Skeletal muscle satellite cell (primary cell): ENCODE measurements around the gene MYRIP.

Experiments
- H3K27me3 ChIP-seq: 2 replicates; pipeline ENCODE4 v1.7.0; 2013; ENCODE audit warnings: low read length; ENCODE audit not compliant: control insufficient read depth, insufficient read depth
- H3K36me3 ChIP-seq: 2 replicates; pipeline ENCODE4 v1.7.0; 2013; ENCODE audit warnings: mild to moderate bottlenecking, control low read depth, low read length; ENCODE audit not compliant: insufficient read depth
- H3K4me1 ChIP-seq: 2 replicates; pipeline ENCODE4 v1.7.0; 2013; ENCODE audit warnings: low read length; ENCODE audit not compliant: control insufficient read depth, insufficient read depth
- H3K4me2 ChIP-seq: 2 replicates; pipeline ENCODE4 v1.7.0; 2013; ENCODE audit warnings: mild to moderate bottlenecking, low read length
- H3K4me3 ChIP-seq: 2 replicates; pipeline ENCODE4 v1.7.0; 2013; ENCODE audit warnings: low read length
- H3K9ac ChIP-seq: 2 replicates; pipeline ENCODE4 v1.7.0; 2013; ENCODE audit warnings: mild to moderate bottlenecking, low read depth, low read length, moderate library complexity
- H3K9me3 ChIP-seq: replicated peaks from 2 replicates; pipeline ENCODE4 v1.7.0; 2013; ENCODE audit warnings: mild to moderate bottlenecking, control low read depth, low read length

The MYRIP gene

DNA sequence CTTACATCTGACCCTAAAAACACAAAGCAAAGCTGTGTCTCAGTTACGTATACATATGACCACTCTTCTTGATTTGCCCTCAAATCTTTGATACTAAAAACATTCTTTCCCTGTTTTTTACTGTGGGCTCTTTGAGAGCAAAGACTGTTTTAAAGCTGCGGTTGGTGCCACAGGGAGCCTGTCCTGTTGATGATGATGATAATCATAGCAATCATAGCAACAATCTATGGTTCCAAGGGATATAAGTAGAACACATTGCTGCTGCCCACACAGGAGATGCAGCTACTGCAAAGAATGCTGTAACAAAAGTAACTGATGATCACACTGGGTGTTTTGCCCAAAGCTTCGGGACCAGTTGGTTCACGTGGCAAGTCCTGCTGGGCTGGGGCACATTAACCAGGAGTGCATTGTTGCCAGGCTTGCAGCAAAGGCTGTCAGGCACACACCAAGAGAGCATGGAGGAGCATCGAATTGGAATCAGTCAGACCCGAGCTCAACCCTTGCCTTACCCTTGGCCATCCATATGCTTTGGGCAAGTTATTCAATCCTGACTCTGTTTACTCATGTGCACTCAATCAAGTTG, 368.7 kb downstream of the MYRIP start:
- H3K9me3 ChIP-seq: no peaks in the 10 kb centered on the region
- no peak overlapping the region for H3K9ac ChIP-seq

DNA sequence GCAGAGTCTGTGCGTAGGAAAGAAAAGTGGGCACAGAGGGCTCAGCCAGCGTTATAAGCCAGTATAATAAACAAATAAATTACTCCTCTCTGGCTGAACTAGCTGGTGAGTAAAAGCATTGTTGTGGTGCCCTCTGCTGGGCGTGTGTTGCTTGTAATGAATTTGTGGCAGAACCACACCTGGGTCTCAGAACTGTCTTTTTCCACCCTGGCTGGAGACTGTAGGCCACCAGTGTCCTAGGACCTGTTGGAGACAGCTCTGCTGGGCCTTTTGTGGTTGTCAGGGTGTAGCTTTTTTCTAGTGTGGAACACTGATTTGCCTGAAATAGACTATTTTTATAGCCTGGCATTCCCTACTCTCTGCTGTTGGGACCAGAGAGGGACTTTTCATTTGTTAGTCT, 369.6 kb downstream of the MYRIP start:
- Histone ChIP-seq H3K36me3 (no peaks in the 10 kb centered on the region), H3K9me3 (no peaks in the 10 kb centered on the region), H3K4me2 (no peak overlapping the region), H3K9ac (no peak overlapping the region), H3K4me3 (no peak overlapping the region), H3K4me1 (peaks cover 4% of the 10 kb centered on the region), H3K27me3 (no peaks in the 10 kb centered on the region)

More for the DNA sequence above, 368.7 kb downstream of the MYRIP start:
- Histone ChIP-seq H3K4me2 (no peak overlapping the region), H3K27me3 (no peaks in the 10 kb centered on the region), H3K36me3 (no peaks in the 10 kb centered on the region), H3K4me1 (peaks cover 4% of the 10 kb centered on the region), H3K4me3 (no peak overlapping the region)

DNA sequence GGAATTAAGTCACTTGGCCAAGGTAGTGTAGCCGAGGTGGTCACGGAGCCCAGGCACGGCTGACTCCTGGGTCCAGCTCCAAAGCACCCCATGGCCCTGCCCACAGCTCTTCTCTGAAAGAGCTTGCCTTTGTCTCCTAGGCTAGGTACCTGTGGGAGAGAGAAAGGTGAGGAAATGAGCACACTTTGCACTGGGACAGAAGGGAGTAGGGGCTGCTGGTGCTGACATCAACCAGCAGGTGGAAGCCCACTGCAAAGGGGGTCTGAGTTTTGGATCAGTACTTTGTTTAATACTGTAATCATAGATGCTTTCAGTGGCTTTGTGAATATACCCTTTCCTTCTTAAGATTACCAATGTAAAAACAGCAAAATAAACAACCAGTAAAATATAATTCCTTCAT, 371.8 kb downstream of the MYRIP start:
- no peak overlapping the region for H3K9ac ChIP-seq
- H3K4me3 ChIP-seq: no peak overlapping the region
- no peaks in the 10 kb centered on the region for H3K9me3 ChIP-seq
- no peaks in the 10 kb centered on the region for H3K36me3 ChIP-seq
- H3K4me1 ChIP-seq: no peaks in the 10 kb centered on the region
- no peak overlapping the region for H3K4me2 ChIP-seq
- H3K27me3 ChIP-seq: no peaks in the 10 kb centered on the region

DNA sequence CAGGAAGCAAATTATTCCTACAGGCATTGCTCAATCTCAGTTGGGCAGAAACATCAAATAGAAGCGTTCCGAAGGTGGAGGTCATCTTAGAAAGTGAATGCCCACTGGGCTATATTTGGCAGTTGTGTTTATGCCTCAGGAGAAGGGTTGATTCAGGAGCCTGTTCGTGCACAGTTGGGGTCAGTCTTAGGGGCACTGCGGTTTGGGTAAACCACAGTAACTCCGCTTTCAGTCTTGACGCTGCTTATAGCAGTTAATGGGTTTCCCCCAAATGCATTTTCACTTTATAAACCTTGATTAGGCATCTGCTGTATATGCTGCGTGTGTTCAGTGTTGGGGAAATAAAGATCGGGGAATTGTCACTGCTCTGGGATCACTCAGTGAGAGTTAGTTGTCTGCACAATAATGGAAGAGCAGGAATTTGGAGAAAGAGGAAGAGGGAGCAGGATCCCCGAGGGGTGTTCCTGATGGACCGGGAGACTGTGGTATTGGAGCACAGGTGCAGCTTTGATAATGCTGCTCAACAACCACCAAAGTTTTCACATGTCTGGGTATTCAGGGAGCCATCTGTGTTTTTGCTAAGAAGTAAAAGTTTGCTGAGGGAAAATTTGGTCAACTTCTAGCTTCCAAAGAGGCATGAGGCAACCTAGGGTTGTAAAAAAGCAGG, 375.8 kb downstream of the MYRIP start:
- Histone ChIP-seq H3K9ac (no peak overlapping the region), H3K9me3 (no peaks in the 10 kb centered on the region), H3K4me3 (no peak overlapping the region), H3K4me1 (no peaks in the 10 kb centered on the region), H3K36me3 (no peaks in the 10 kb centered on the region), H3K27me3 (no peaks in the 10 kb centered on the region), H3K4me2 (no peak overlapping the region)

DNA sequence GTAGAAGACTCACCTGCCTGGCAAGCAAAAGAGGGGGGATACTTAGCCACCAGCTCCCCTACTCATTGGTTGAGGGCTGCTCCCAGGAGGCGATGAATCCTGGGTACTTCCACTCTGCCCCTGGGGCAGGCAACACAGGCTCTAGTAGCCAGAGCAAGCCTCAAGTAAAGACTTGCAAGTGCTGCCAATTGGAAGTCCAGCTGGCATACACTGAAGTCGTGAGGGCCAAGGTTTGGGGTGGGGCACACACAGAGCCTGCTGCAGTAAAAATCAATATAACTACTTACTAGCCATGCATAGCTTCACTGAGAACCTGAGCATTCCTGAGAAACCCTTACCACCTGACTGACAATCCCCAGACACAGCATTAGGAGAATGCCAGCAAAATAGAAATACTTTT, 377.1 kb downstream of the MYRIP start:
- Histone ChIP-seq H3K4me3 (no peak overlapping the region), H3K4me1 (no peaks in the 10 kb centered on the region), H3K9ac (no peak overlapping the region), H3K4me2 (no peak overlapping the region), H3K27me3 (no peaks in the 10 kb centered on the region), H3K9me3 (no peaks in the 10 kb centered on the region), H3K36me3 (no peaks in the 10 kb centered on the region)

DNA sequence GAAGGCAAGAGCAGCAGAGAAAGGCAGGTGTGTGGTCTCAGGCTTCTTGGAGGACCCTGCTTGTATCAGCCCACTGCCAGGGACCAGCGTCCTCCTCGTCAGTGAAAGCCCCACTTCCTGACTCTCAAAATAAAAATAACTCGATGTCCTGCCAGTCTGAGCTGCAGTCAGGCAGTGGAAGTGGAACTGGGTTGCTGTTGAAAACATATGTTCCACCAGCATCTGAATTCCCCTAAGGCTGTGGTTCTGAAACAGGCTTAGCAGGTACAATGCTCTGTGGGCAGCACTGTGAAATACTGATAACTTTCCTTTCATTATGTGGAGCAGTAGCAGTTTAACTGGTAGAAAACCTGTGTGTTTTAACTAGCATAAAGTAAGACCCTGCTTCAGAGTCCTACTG, 378.5 kb downstream of the MYRIP start:
- no peak overlapping the region for H3K4me3 ChIP-seq
- no peaks in the 10 kb centered on the region for H3K27me3 ChIP-seq
- no peaks in the 10 kb centered on the region for H3K36me3 ChIP-seq

DNA sequence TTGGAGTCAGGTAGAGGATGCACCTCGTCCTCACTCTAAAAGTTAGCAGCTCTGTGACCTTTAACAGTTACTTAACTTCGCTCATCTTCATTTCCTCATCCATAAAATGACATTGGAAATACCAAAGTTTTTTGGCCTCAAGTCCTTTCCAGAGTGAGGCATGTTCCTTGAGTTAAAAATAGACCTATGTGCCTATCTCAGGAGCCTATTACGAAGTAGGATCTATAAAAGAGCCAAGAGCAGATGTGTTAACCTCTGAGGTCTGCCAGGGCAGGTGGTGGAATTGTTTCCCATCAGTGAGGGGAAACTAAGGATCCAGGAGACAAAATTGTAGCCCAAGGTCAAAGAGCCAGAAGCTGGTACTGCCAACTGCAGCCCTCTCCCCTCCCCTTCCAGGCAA, 379.7 kb downstream of the MYRIP start:
- Histone ChIP-seq H3K9me3 (no peaks in the 10 kb centered on the region), H3K4me2 (no peak overlapping the region), H3K27me3 (no peaks in the 10 kb centered on the region), H3K9ac (no peak overlapping the region), H3K36me3 (no peaks in the 10 kb centered on the region), H3K4me3 (no peak overlapping the region), H3K4me1 (no peaks in the 10 kb centered on the region)

More for the DNA sequence above, 378.5 kb downstream of the MYRIP start:
- Histone ChIP-seq H3K9ac (no peak overlapping the region), H3K4me2 (no peak overlapping the region), H3K9me3 (no peaks in the 10 kb centered on the region), H3K4me1 (no peaks in the 10 kb centered on the region)

DNA sequence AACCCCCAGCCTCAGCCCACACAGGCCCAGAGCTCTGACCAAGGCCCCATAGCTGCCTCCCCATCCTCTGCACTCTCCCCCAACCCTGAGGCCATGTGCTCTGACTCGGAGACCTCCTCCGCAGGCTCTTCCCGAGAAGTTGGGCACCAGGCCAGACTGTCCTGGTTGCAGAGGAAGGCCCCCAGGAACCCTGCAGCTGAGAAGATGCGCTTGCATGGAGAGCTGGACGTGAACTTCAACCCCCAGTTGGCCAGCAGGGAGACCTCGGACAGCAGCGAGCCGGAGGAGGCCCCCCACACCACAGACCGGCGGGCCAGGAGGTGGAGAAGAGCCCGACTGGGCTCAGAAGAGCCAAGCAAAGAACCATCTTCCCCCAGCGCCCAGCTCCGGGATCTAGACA, 380.6 kb downstream of the MYRIP start:
- no peaks in the 10 kb centered on the region for H3K36me3 ChIP-seq
- H3K9ac ChIP-seq: no peak overlapping the region
- H3K4me2 ChIP-seq: no peak overlapping the region
- no peaks in the 10 kb centered on the region for H3K4me1 ChIP-seq
- H3K9me3 ChIP-seq: no peaks in the 10 kb centered on the region
- no peaks in the 10 kb centered on the region for H3K27me3 ChIP-seq
- no peak overlapping the region for H3K4me3 ChIP-seq

DNA sequence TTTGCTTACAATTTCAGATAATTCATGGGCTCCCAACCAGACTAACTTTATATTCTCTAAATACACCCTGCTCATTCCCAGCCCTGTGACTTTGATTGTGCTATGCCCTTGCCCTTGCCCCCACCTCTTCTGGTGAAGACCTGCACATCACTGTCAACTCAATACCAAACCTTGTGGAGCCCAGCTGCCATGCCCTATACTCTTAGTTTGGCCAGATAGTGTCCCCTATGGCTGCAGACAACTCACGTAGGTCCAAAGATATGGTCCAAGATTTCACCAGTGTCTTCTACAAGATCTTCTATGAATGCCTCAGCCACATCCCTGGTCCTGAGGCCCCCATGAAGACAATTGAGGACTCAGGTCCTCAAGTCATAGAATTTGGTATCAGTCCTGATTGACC, 381.8 kb downstream of the MYRIP start:
- no peaks in the 10 kb centered on the region for H3K9me3 ChIP-seq
- no peaks in the 10 kb centered on the region for H3K4me1 ChIP-seq
- no peak overlapping the region for H3K9ac ChIP-seq
- H3K4me3 ChIP-seq: no peak overlapping the region
- no peaks in the 10 kb centered on the region for H3K36me3 ChIP-seq
- H3K27me3 ChIP-seq: no peaks in the 10 kb centered on the region
- no peak overlapping the region for H3K4me2 ChIP-seq

DNA sequence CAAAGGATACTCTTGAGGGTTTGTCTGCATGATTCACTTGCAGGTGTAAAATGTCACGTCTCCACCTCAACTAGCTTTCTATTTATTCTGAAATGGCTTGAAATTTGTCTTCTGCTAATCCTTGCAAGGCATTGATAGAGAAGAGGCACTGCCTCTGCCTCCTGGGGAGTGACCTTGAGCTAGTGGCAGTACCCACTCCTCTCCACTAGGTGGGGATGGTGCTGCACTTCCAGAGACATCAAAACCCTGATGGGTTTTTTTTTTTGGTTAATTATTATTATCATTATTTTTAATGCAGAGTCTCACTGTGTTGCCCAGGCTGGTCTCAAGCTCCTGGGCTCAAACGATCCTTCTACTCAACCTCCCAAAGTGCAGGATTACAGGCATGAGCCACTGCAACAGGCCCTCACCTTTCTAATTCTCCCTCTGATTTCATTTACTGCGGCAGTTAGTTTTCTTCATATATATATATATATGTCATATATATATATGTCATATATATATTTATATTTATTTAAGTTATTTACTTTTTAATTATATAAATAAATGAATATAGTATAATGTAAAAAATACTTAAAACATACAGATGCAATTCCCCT, 382.5 kb downstream of the MYRIP start:
- Histone ChIP-seq H3K4me3 (no peak overlapping the region), H3K9me3 (no peaks in the 10 kb centered on the region), H3K4me2 (no peak overlapping the region)

DNA sequence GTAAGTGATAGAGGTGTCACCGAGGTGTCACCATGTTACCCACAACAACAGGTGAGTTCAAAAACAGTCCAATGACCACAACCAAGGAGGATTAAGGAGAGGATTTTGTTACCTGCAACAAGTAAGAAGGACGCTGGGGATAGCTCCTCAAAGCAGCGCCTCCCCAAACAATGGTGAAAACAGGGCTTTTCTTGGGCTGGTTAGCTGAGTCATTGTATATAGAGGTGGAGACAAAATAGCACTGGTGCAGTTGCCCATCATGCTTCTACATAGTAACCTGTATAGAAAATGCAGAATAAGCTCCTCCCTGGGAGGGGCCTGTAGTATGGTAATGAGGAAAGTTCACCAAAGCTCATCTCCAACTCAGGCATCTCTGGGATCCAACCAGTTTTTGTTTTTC, 383.2 kb downstream of the MYRIP start:
- H3K27me3 ChIP-seq: peaks cover 5% of the 10 kb centered on the region
- H3K9ac ChIP-seq: no peak overlapping the region
- H3K4me2 ChIP-seq: no peak overlapping the region
- H3K4me3 ChIP-seq: no peak overlapping the region
- H3K4me1 ChIP-seq: no peaks in the 10 kb centered on the region
- no peaks in the 10 kb centered on the region for H3K36me3 ChIP-seq
- H3K9me3 ChIP-seq: no peaks in the 10 kb centered on the region

More for the DNA sequence above, 382.5 kb downstream of the MYRIP start:
- H3K27me3 ChIP-seq: peaks cover 4% of the 10 kb centered on the region
- H3K36me3 ChIP-seq: no peaks in the 10 kb centered on the region
- no peaks in the 10 kb centered on the region for H3K4me1 ChIP-seq
- H3K9ac ChIP-seq: no peak overlapping the region

DNA sequence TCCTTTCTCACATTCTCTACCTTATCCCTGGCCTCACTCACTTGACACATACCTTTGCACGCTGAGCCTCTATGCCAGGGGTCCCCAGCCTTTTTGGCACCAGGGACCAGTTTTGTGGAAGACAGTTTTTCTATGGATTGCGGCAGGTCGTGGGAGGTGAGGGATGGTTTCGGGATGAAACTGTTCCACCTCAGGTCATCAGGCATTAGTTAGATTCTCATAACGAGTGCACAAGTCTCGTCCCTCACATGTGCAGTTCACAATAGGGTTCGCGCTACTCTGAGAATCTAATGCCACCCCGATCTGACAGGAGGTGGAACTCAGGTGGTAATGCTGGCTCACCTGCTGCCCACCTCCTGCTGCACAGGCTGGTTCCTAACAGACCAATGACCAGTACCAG, 387.6 kb downstream of the MYRIP start:
- no peaks in the 10 kb centered on the region for H3K9me3 ChIP-seq
- no peak overlapping the region for H3K9ac ChIP-seq
- H3K27me3 ChIP-seq: peaks cover 9% of the 10 kb centered on the region
- H3K36me3 ChIP-seq: no peaks in the 10 kb centered on the region
- H3K4me3 ChIP-seq: no peak overlapping the region
- no peaks in the 10 kb centered on the region for H3K4me1 ChIP-seq
- no peak overlapping the region for H3K4me2 ChIP-seq
